OCI-LY1 (cell line): ENCODE measurements around the gene HPCAL1.

ENCODE experiments used
- H2AFZ ChIP-seq: fragments of 200-600 bp; sonication (generic), shearing (Covaris generic); 2 replicates; pipeline ENCODE4 v1.6.0; 2014; ENCODE audit warnings: antibody characterized with exemption, mild to moderate bottlenecking, low read length
- H3F3A ChIP-seq: fragments of 200-600 bp; sonication (generic), shearing (Covaris generic); 2 replicates; pipeline ENCODE4 v1.6.0; 2014; ENCODE audit warnings: mild to moderate bottlenecking, antibody characterized with exemption, low read length, moderate library complexity; ENCODE audit not compliant: insufficient read depth
- H3K27ac ChIP-seq: fragments of 200-600 bp; sonication (generic); 2 replicates; pipeline ENCODE4 v1.5.1; 2014; ENCODE audit warnings: low read length, mixed run types, mild to moderate bottlenecking, low read depth; ENCODE audit not compliant: poor library complexity, severe bottlenecking
- H3K27me3 ChIP-seq: fragments of 200-600 bp; sonication (generic); 2 replicates; pipeline ENCODE4 v1.6.0; 2014; ENCODE audit warnings: antibody characterized with exemption, mild to moderate bottlenecking, low read length, moderate library complexity; ENCODE audit not compliant: insufficient read depth
- H3K36me3 ChIP-seq: fragments of 200-600 bp; sonication (generic); 2 replicates; pipeline ENCODE4 v1.6.1; 2014; ENCODE audit warnings: mild to moderate bottlenecking, antibody characterized with exemption, low read length, moderate library complexity, mixed read lengths; ENCODE audit not compliant: insufficient read depth
- H3K4me1 ChIP-seq: fragments of 200-600 bp; sonication (generic); 2 replicates; pipeline ENCODE4 v1.5.1; 2014; ENCODE audit warnings: mild to moderate bottlenecking, low read length, moderate library complexity; ENCODE audit not compliant: insufficient read depth, severe bottlenecking
- H3K4me2 ChIP-seq: fragments of 200-600 bp; sonication (generic), shearing (Covaris generic); 2 replicates; pipeline ENCODE4 v1.6.1; 2014; ENCODE audit warnings: low read length
- H3K4me3 ChIP-seq: fragments of 200-600 bp; sonication (generic); 2 replicates; pipeline ENCODE4 v1.5.1; 2014; ENCODE audit warnings: low read length, low read depth, mild to moderate bottlenecking, mixed read lengths; ENCODE audit not compliant: poor library complexity, severe bottlenecking
- H3K79me2 ChIP-seq: fragments of 200-600 bp; shearing (Covaris generic); 2 replicates; pipeline ENCODE4 v1.6.1; 2016; ENCODE audit warnings: mixed run types, low read length, mixed read lengths; ENCODE audit not compliant: insufficient read depth
- H3K9ac ChIP-seq: fragments of 200-600 bp; sonication (generic), shearing (Covaris generic); 2 replicates; pipeline ENCODE4 v1.6.1; 2014; ENCODE audit warnings: mild to moderate bottlenecking, low read length, mixed read lengths
- H3K9me2 ChIP-seq: fragments of 200-600 bp; sonication (generic), shearing (Covaris generic); 2 replicates; pipeline ENCODE4 v1.6.1; 2014; ENCODE audit warnings: low read depth, mild to moderate bottlenecking, low read length, mixed read lengths
- H3K9me3 ChIP-seq: fragments of 200-600 bp; shearing (Covaris generic); 2 replicates; pipeline ENCODE4 v1.6.1; 2014; ENCODE audit warnings: low read length, mixed read lengths
- H4K20me1 ChIP-seq: fragments of 200-600 bp; sonication (generic), shearing (Covaris generic); 2 replicates; pipeline ENCODE4 v1.6.0; 2016; ENCODE audit warnings: mild to moderate bottlenecking, low read length; ENCODE audit not compliant: insufficient read depth
- CTCF ChIP-seq: fragments of 200-600 bp; sonication (generic), shearing (Covaris generic); IDR thresholded peaks from 2 replicates; pipeline ENCODE4 v1.5.1; 2017; ENCODE audit warnings: mild to moderate bottlenecking, antibody characterized with exemption, low read length, moderate library complexity, mixed read lengths
- EZH2 ChIP-seq: fragments of 200-600 bp; sonication (generic), shearing (Covaris generic); IDR thresholded peaks from 2 replicates; pipeline ENCODE4 v1.8.0; 2017; ENCODE audit warnings: borderline replicate concordance, mixed run types, mild to moderate bottlenecking, antibody characterized with exemption, low read length, moderate library complexity, mixed read lengths

HPCAL1 gene

GRCh38 chr2:10324095-10324832 lies 21.6 kb downstream of the HPCAL1 start:
- TF ChIP-seq CTCF: no peak
- TF ChIP-seq EZH2: no peak
- Histone ChIP-seq H3K9me2 (no peaks in the 10 kb centered on the region), H3F3A (no peaks in the 10 kb centered on the region), H3K79me2 (no peaks in the 10 kb centered on the region), H3K9me3 (peaks cover 2% of the 10 kb centered on the region; the same call in 1 of the 2 replicates), H3K4me1 (no peaks in the 10 kb centered on the region), H3K9ac (no peak overlapping the region), H2AFZ (no peak overlapping the region), H3K27me3 (no peaks in the 10 kb centered on the region; the same call in 1 of the 2 replicates), H3K27ac (no peak overlapping the region), H3K4me3 (no peak overlapping the region), H3K36me3 (no peaks in the 10 kb centered on the region; the same call in 1 of the 2 replicates), H3K4me2 (no peak overlapping the region), H4K20me1 (no peaks in the 10 kb centered on the region)

GRCh38 chr2:10325278-10326145 lies 22.8 kb downstream of the HPCAL1 start:
- TF ChIP-seq EZH2 (no peak), CTCF (no peak)
- Histone ChIP-seq H2AFZ (no peak overlapping the region), H3K9me2 (no peaks in the 10 kb centered on the region), H3K79me2 (no peaks in the 10 kb centered on the region), H3K4me3 (no peak overlapping the region), H4K20me1 (no peaks in the 10 kb centered on the region), H3F3A (no peaks in the 10 kb centered on the region), H3K4me1 (peaks cover 11% of the 10 kb centered on the region), H3K9me3 (peaks cover 2% of the 10 kb centered on the region; the same call in 1 of the 2 replicates), H3K27ac (no peak overlapping the region), H3K36me3 (no peaks in the 10 kb centered on the region), H3K27me3 (peaks cover 5% of the 10 kb centered on the region), H3K9ac (no peak overlapping the region), H3K4me2 (no peak overlapping the region)

GRCh38 chr2:10326151-10326616 lies 23.5 kb downstream of the HPCAL1 start:
- Histone ChIP-seq H3K4me3 (no peak overlapping the region), H3K79me2 (no peaks in the 10 kb centered on the region)

More at GRCh38 chr2:10326151-10326616, 23.5 kb downstream of the HPCAL1 start:
- Histone ChIP-seq H4K20me1 (no peaks in the 10 kb centered on the region), H3K4me2 (no peak overlapping the region), H2AFZ (no peak overlapping the region), H3K36me3 (no peaks in the 10 kb centered on the region), H3K9me2 (no peaks in the 10 kb centered on the region), H3F3A (no peaks in the 10 kb centered on the region), H3K4me1 (peaks cover 18% of the 10 kb centered on the region), H3K9ac (no peak overlapping the region), H3K27me3 (peaks cover 11% of the 10 kb centered on the region), H3K9me3 (peaks cover 2% of the 10 kb centered on the region; the same call in 1 of the 2 replicates), H3K27ac (no peak overlapping the region)
- TF ChIP-seq CTCF: no peak
